Thyroid gland (tissue), 4 donors: ENCODE data around the gene MYO18A.

ENCODE experiments used
- POLR2A ChIP-seq, 2 donors: fragments of 450-650 bp; IDR thresholded peaks; one replicate each; pipeline ENCODE4 v1.6.1; 2017; ENCODE audit warnings: antibody characterized with exemption in 2 of 2, mild to moderate bottlenecking in 2 of 2, moderate library complexity in 1 of 2
- TF ChIP-seq, protein P1 (sequence below), 6 experiments: fragments of 200-600 bp in 3 of 6; fragments of 450-650 bp in 3 of 6; sonication (generic) in 3 of 6; IDR thresholded peaks; one replicate each; pipeline ENCODE4 v1.5.1; 2016 to 2019; ENCODE audit warnings: antibody characterized with exemption in 6 of 6, mild to moderate bottlenecking in 2 of 6, inconsistent platforms in 1 of 6, moderate library complexity in 1 of 6

DNA sequence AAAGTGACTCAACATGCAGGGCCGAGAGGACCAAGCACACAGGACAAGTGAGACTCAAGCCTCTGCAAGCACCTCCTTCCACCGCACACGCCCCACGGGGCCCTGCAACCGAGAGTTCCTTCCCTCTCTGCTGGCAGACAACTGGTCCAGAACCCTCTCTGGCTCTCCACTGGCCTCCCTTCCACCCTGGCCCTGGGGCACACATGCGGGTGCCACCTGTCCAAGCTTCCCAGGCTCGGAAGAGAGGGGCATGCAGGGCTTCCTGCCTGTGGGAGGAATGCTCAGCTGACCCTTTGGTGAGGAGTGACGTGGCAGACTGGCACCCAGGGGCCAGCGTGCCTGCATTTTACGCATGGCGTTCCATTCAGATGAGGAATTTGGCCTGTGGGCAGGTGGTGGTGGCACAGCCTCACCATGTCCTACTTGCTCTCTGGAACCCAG, 77.4 kb downstream of the MYO18A start:
- TF ChIP-seq, protein P1, sequence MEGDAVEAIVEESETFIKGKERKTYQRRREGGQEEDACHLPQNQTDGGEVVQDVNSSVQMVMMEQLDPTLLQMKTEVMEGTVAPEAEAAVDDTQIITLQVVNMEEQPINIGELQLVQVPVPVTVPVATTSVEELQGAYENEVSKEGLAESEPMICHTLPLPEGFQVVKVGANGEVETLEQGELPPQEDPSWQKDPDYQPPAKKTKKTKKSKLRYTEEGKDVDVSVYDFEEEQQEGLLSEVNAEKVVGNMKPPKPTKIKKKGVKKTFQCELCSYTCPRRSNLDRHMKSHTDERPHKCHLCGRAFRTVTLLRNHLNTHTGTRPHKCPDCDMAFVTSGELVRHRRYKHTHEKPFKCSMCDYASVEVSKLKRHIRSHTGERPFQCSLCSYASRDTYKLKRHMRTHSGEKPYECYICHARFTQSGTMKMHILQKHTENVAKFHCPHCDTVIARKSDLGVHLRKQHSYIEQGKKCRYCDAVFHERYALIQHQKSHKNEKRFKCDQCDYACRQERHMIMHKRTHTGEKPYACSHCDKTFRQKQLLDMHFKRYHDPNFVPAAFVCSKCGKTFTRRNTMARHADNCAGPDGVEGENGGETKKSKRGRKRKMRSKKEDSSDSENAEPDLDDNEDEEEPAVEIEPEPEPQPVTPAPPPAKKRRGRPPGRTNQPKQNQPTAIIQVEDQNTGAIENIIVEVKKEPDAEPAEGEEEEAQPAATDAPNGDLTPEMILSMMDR (IDR thresholded peaks at IDR 0.05) = no peak
- no peak for TF ChIP-seq POLR2A (IDR thresholded peaks at IDR 0.05)
